ENCODE measurements around the gene AHRR.

GRCh38 chr5:351084-351920 lies 29.8 kb downstream of the AHRR start:
- TF ChIP-seq FOXK2 (IDR thresholded peaks at IDR 0.05) = no peak
- TF ChIP-seq NFXL1 (IDR thresholded peaks at IDR 0.05; ENCODE audit: borderline replicate concordance) = no peak
- no peak for TF ChIP-seq ZBED1 (IDR thresholded peaks at IDR 0.05; ENCODE audit: borderline replicate concordance)
- TF ChIP-seq LARP7 (IDR thresholded peaks at IDR 0.05) = no peak
- no peak for TF ChIP-seq CTCF (IDR thresholded peaks at IDR 0.05 in 2 of 3, conservative IDR thresholded peaks at IDR 0.05 in 1 of 3; ENCODE audit: control insufficient read depth in 2 of 3, extremely low read depth in 1 of 3, insufficient read depth in 1 of 3, low read depth in 3 of 3, low read length in 3 of 3)
- TF ChIP-seq STAT3 (IDR thresholded peaks at IDR 0.05; ENCODE audit: low read depth, low read length) = no peak
- TF ChIP-seq SP1 (IDR thresholded peaks at IDR 0.05; ENCODE audit: low read depth, low read length) = no peak
- no peak for TF ChIP-seq NRF1 (conservative IDR thresholded peaks at IDR 0.05; ENCODE audit: low read depth, low read length)
- TF ChIP-seq MTA3 (IDR thresholded peaks at IDR 0.05; ENCODE audit: borderline replicate concordance, low read length) = no peak
- no peak for TF ChIP-seq CEBPB (IDR thresholded peaks at IDR 0.05; ENCODE audit: borderline replicate concordance in 1 of 2, low read depth in 2 of 2, low read length in 2 of 2)
- no peak for TF ChIP-seq ZBTB11 (CRISPR knock-in tag; IDR thresholded peaks at IDR 0.05)
- TF ChIP-seq EP300 (IDR thresholded peaks at IDR 0.05; ENCODE audit: borderline replicate concordance in 1 of 2, control insufficient read depth in 1 of 2, low read depth in 2 of 2, low read length in 2 of 2) = no peak
- no peak for TF ChIP-seq POLR2A (IDR thresholded peaks at IDR 0.05; ENCODE audit: low read depth, low read length)

All from GM12878 (cell line).